Adrenal gland (tissue), 12 donors: ENCODE results near the gene S1PR2. TPM values are rescaled to one million over a fixed set of nuclear protein-coding genes. Genes with fewer than 3 reads are reported as not detected.

ENCODE experiments used
- DNase-seq, 7 donors: peaks; one replicate each; pipeline ENCODE4 v3.0.0-alpha.2; 2019 to 2020
- H3K27ac ChIP-seq, 5 donors: fragments of 200-600 bp; sonication (generic) in 4 of 5; 1 replicate in 3 of 5; 2 replicates in 2 of 5; pipeline versions ENCODE4 v1.5.1 to v1.8.0; 2016 to 2020; ENCODE audit warnings: mild to moderate bottlenecking in 1 of 5
- H3K27me3 ChIP-seq: fragments of 200-600 bp; 2 replicates; pipeline ENCODE4 v1.8.0; 2021
- H3K36me3 ChIP-seq, 2 donors: fragments of 200-600 bp; replicated peaks in 1 of 2; 1 replicate in 1 of 2; 2 replicates in 1 of 2; pipeline versions ENCODE4 v1.5.1 to v1.8.0; 2018 to 2022
- H3K4me1 ChIP-seq, 2 donors: fragments of 200-600 bp; replicated peaks in 1 of 2; 1 replicate in 1 of 2; 2 replicates in 1 of 2; pipeline versions ENCODE4 v1.5.1 to v1.8.0; 2018 to 2021
- H3K4me3 ChIP-seq, 4 donors: fragments of 200-600 bp; sonication (generic) in 3 of 4; one replicate each; pipeline ENCODE4 v1.5.1; 2016 to 2018
- H3K9me3 ChIP-seq, 3 donors: fragments of 200-600 bp; sonication (generic) in 1 of 3; replicated peaks in 1 of 3; 1 replicate in 2 of 3; 2 replicates in 1 of 3; pipeline versions ENCODE4 v1.5.1 to v1.8.0; 2016 to 2021
- CTCF ChIP-seq, 6 experiments: fragments of 450-650 bp in 4 of 6; fragments of 200-600 bp in 2 of 6; sonication (generic) in 1 of 6; IDR thresholded peaks; 1 replicate in 5 of 6; 2 replicates in 1 of 6; pipeline versions ENCODE4 v1.5.1 to v1.8.0; 2016 to 2021; ENCODE audit warnings: antibody characterized with exemption in 6 of 6, mild to moderate bottlenecking in 2 of 6, moderate library complexity in 1 of 6
- POLR2A ChIP-seq, 2 donors: fragments of 450-650 bp; IDR thresholded peaks; one replicate each; pipeline ENCODE4 v1.6.1; 2017; ENCODE audit warnings: antibody characterized with exemption in 2 of 2, mild to moderate bottlenecking in 2 of 2, moderate library complexity in 1 of 2
- WGBS, 4 donors: extraction: QIAGEN DNeasy Blood & Tissue Kit in 2 of 4; methylation state at CpG; one replicate each; pipeline versions ENCODE4 v1.1.5 to v1.1.7; 2013 to 2017; 5-methylcytosine and 5-hydroxymethylcytosine counted together
- intact Hi-C, 2 donors: fragments of 100-400 bp; cut with DNase I; formaldehyde crosslinking; loops; one replicate each; pipeline versions ENCODE4 v1.14.1 to v1.15.0; 2022 to 2023
- polyA plus RNA-seq, 3 donors: library from polyadenylated mRNA; stranded (reverse); fragments of 200-250 nt in 2 of 3; fragments of 350-450 nt in 1 of 3; fragmentation: Illumina TruSeq in 1 of 3; extraction: RNeasy Lipid Tissue Mini Kit (QIAGEN cat#74804) in 1 of 3; gene quantifications; one replicate each; pipeline ENCODE4 v1.2.3, GENCODE V29; 2013 to 2014
- total RNA-seq, 9 donors: library from RNA; depleted of rRNA in 4 of 9; stranded (reverse); fragments of >200 nt in 4 of 9; fragments of 120-200 nt in 1 of 9; fragmentation: NEBNext Ultra II Directional in 1 of 9; extraction: Animal tissue kit (Norgen Biotek cat#: 25700) in 1 of 9; gene quantifications; one replicate each; pipeline versions ENCODE4 v1.1.0 to v1.2.4, GENCODE V29; 2013 to 2023
- donor health status: healthy with polysubstance abuse.
- donor health status: Bipolar disorder and iron deficiency.
- donor health status: DM: yes; HTN: yes; CAD: no.
- donor health status: DM: no; HTN: no; CAD: no.
- donor health status: DM: no; HTN: no; CAD: no.
- donor health status: DM: yes; HTN: yes; CAD: no.

S1PR2 gene
- total and polyA plus RNA-seq, 12 donors: 1.6 to 9.5 (median 5.0) TPM

GRCh38 chr19:10270180-10270615 lies 39.1 kb upstream of the S1PR2 start:
- peak; percentile 62 to 84 (median 76) for DNase-seq
- Histone ChIP-seq H3K27ac (peak overlapping the region; percentile 62 to 88 (median 74)), H3K9me3 (no peaks in the 10 kb centered on the region), H3K4me3 (peak overlapping the region in 2 of 4 donors; percentile 19 to 42), H3K27me3 (no peaks in the 10 kb centered on the region), H3K36me3 (peaks cover 0 to 7% of the 10 kb centered on the region in 2 donors), H3K4me1 (peaks cover 5 to 19% of the 10 kb centered on the region in 2 donors)
- intact Hi-C loops: no loop called here
- WGBS, 4 donors: 1 to 4% (median 3%) methylated on average over 13 to 37 of the region's 37 CpGs; no CpG with 5 or more reads in 1 of the 4 donors
- TF ChIP-seq POLR2A (IDR thresholded peaks at IDR 0.05): no peak
- TF ChIP-seq CTCF (IDR thresholded peaks at IDR 0.05): no peak

GRCh38 chr19:10269333-10270179 lies 38.4 kb upstream of the S1PR2 start:
- intact Hi-C loops: loop anchor here (2.0 kb wide), 1 partner anchor 121 kb away; no protein-coding TSS in a partner anchor
- DNase-seq: peak; percentile 79 to 92 (median 83)
- WGBS, 4 donors: 0 to 10% (median 4%) methylated on average over 12 to 59 of the region's 59 CpGs

DNA sequence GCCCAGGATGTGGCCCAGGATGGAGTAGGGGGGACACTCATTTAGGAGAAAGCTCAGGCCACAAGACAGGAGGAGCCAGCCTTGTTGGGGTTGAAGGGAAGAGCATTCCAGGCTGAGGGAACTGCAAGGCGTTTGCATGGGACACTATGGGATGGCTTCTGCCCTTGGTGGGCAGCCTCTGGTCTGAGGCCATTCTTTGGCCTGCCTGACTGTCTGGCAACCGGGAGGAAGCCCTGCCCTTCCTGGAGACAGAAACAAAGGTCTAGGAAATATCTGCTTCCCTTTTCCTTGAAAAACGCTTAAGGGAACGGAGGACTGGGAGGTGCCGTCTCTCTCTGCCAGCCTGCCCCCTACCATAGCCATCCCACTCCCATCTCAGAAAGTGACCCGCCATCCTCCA lies 36.9 kb upstream of the S1PR2 start:
- TF ChIP-seq POLR2A (IDR thresholded peaks at IDR 0.05) (no peak), CTCF (IDR thresholded peaks at IDR 0.05) (no peak)
- no peaks in the 10 kb centered on the region for H3K36me3 ChIP-seq
- H3K27ac ChIP-seq: peak overlapping the region in 2 of 5 donors; percentile 43 to 44
- no peaks in the 10 kb centered on the region for H3K27me3 ChIP-seq
- no peak overlapping the region for H3K4me3 ChIP-seq
- H3K4me1 ChIP-seq: peaks cover 5 to 19% of the 10 kb centered on the region in 2 donors
- H3K9me3 ChIP-seq: no peaks in the 10 kb centered on the region
- intact Hi-C loops: loop anchor here (2.0 kb wide), 1 partner anchor 123 kb away; no protein-coding TSS in a partner anchor
- peak in 2 of 7 donors; percentile 38 to 48 for DNase-seq
- 55 to 62% (median 58%) methylated on average over 6 of the region's 6 CpGs for WGBS, 4 donors

More at GRCh38 chr19:10269333-10270179, 38.4 kb upstream of the S1PR2 start:
- peak overlapping the region in 2 of 4 donors; percentile 19 to 42 for H3K4me3 ChIP-seq
- TF ChIP-seq CTCF (IDR thresholded peaks at IDR 0.05): peak; percentile 89 to 95 (median 92)
- TF ChIP-seq POLR2A (IDR thresholded peaks at IDR 0.05): no peak
- peak overlapping the region; percentile 62 to 88 (median 74) for H3K27ac ChIP-seq
- peaks cover 5 to 19% of the 10 kb centered on the region in 2 donors for H3K4me1 ChIP-seq
- H3K36me3 ChIP-seq: peaks cover 0 to under 1% of the 10 kb centered on the region in 2 donors
- H3K9me3 ChIP-seq: no peaks in the 10 kb centered on the region
- no peaks in the 10 kb centered on the region for H3K27me3 ChIP-seq

DNA sequence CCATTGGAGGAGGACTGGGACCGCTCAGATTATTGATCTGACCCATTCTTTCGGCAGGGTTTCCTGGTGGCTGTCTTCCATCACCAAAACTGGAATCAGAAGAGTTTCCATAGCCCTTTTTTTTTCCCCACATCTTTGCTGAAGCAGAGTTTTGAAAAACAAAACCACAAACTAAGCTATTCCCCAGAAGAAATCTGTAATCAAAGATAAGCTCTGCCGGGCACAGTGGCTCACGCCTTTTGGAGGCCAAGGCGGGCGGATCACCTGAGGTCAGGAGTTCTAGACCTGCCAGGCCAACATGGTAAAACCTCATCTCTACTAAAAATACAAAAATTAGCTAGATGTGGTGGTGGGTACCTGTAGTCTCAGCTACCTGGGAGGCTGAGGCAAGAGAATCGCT lies 35.6 kb upstream of the S1PR2 start:
- H3K36me3 ChIP-seq: no peaks in the 10 kb centered on the region
- H3K9me3 ChIP-seq: no peaks in the 10 kb centered on the region
- no peak overlapping the region for H3K27ac ChIP-seq
- H3K4me1 ChIP-seq: peaks cover 5 to 19% of the 10 kb centered on the region in 2 donors
- no peak for DNase-seq
- WGBS, 4 donors: 73 to 83% (median 79%) methylated on average over 7 of the region's 7 CpGs
- no peaks in the 10 kb centered on the region for H3K27me3 ChIP-seq
- intact Hi-C loops: no loop called here
- no peak for TF ChIP-seq POLR2A (IDR thresholded peaks at IDR 0.05)
- TF ChIP-seq CTCF (IDR thresholded peaks at IDR 0.05): no peak
- no peak overlapping the region for H3K4me3 ChIP-seq
